Effector CD4-positive, alpha-beta T cell (primary cell): Measurements from ENCODE around the gene ZGPAT.

Experiments used
- DNase-seq: peaks from one replicate; pipeline ENCODE4 v3.0.0-alpha.2; 2020

The ZGPAT gene

GRCh38 chr20:63735859-63736718 lies 28.2 kb downstream of the ZGPAT start, which contains the start of gene LIME1:
Gene LIME1 (plus strand): TSS chr20:63736664. CDS start chr20:63737550, 886 bp downstream.
- peak; percentile 74 for DNase-seq

- peak; percentile 59 for DNase-seq
These were observed 29.3 kb downstream of the ZGPAT start for GRCh38 chr20:63736893-63737694.

GRCh38 chr20:63737695-63737944 lies 29.8 kb downstream of the ZGPAT start:
- DNase-seq = no peak

GRCh38 chr20:63737945-63738686 lies 30.3 kb downstream of the ZGPAT start:
- peak; percentile 34 for DNase-seq

GRCh38 chr20:63738687-63739129 lies 30.9 kb downstream of the ZGPAT start:
- peak; percentile 33 for DNase-seq

- peak; percentile 57 for DNase-seq
These were observed 31.6 kb downstream of the ZGPAT start, which contains the start of gene SLC2A4RG for GRCh38 chr20:63739130-63740069. Gene SLC2A4RG (plus strand): TSS chr20:63739776. CDS start chr20:63739913, 137 bp downstream.

GRCh38 chr20:63740070-63740626 lies 32.3 kb downstream of the ZGPAT start:
- DNase-seq = peak; percentile 53

- DNase-seq = peak; percentile 36
These were observed 33.0 kb downstream of the ZGPAT start for GRCh38 chr20:63740627-63741353.

GRCh38 chr20:63741354-63741675 lies 33.5 kb downstream of the ZGPAT start:
- no peak for DNase-seq

- no peak for DNase-seq
These were observed 34.0 kb downstream of the ZGPAT start for GRCh38 chr20:63741676-63742380.

- no peak for DNase-seq
These were observed 34.7 kb downstream of the ZGPAT start for GRCh38 chr20:63742381-63743024.

- no peak for DNase-seq
These were observed 35.6 kb downstream of the ZGPAT start for GRCh38 chr20:63743210-63743970.

GRCh38 chr20:63744158-63744557 lies 36.3 kb downstream of the ZGPAT start:
- DNase-seq = no peak

GRCh38 chr20:63744574-63745423 lies 37.0 kb downstream of the ZGPAT start:
- DNase-seq = no peak

GRCh38 chr20:63745424-63745805 lies 37.6 kb downstream of the ZGPAT start:
- DNase-seq = no peak

GRCh38 chr20:63745961-63746731 lies 38.3 kb downstream of the ZGPAT start:
- DNase-seq = no peak

GRCh38 chr20:63746751-63747315 lies 39.0 kb downstream of the ZGPAT start:
- DNase-seq = no peak
